ENCODE results near the gene MYH11.
"Not testable (repeated sequence)": the region's sequence is repeated elsewhere in the genome, so short reads cannot be mapped to it uniquely, and the experiment has no call there.

The MYH11 gene

GRCh38 chr16:15716694-15717447 is 140.0 kb downstream of the MYH11 start:
- DNase-seq (ENCODE audit: low read depth, low spot score), result no peak

DNA sequence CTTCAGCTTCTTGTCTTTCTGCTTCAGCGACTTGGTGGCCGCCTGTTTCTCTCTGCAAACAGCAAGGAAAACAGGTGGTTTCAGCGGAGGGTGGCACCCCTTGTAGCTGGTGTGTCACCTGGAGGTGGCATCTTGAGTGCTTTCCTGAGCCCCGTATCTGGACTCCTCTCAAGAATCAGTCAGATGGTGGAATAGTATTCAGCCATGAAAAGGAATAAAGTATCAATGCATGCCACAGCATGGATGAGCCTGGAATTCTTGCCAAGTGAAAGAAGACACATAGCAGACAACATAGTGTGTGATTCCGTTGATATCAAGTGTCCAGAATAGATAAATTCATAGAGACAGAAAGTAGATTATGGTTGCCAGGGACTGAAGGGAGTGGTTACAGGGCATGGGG is 141.6 kb downstream of the MYH11 start:
- no peak for DNase-seq (ENCODE audit: low read depth, low spot score)

GRCh38 chr16:15714393-15715172 is 142.2 kb downstream of the MYH11 start:
- DNase-seq (ENCODE audit: low read depth, low spot score), result no peak

- DNase-seq (ENCODE audit: low read depth, low spot score), result no peak
Observed at GRCh38 chr16:15708997-15709396, 147.8 kb downstream of the MYH11 start.

GRCh38 chr16:15708096-15708495 is 148.7 kb downstream of the MYH11 start:
- DNase-seq (ENCODE audit: low read depth, low spot score), result no peak

- DNase-seq (ENCODE audit: low read depth, low spot score), result no peak
Observed at GRCh38 chr16:15707332-15707731, 149.5 kb downstream of the MYH11 start.

GRCh38 chr16:15705064-15705565 is 151.7 kb downstream of the MYH11 start:
- DNase-seq (ENCODE audit: low read depth, low spot score), result no peak

GRCh38 chr16:15704545-15704987 is 152.3 kb downstream of the MYH11 start:
- DNase-seq (ENCODE audit: low read depth, low spot score), result peak; percentile 51

GRCh38 chr16:15703029-15703736 is 153.6 kb downstream of the MYH11 start:
- no peak for DNase-seq (ENCODE audit: low read depth, low spot score)

DNA sequence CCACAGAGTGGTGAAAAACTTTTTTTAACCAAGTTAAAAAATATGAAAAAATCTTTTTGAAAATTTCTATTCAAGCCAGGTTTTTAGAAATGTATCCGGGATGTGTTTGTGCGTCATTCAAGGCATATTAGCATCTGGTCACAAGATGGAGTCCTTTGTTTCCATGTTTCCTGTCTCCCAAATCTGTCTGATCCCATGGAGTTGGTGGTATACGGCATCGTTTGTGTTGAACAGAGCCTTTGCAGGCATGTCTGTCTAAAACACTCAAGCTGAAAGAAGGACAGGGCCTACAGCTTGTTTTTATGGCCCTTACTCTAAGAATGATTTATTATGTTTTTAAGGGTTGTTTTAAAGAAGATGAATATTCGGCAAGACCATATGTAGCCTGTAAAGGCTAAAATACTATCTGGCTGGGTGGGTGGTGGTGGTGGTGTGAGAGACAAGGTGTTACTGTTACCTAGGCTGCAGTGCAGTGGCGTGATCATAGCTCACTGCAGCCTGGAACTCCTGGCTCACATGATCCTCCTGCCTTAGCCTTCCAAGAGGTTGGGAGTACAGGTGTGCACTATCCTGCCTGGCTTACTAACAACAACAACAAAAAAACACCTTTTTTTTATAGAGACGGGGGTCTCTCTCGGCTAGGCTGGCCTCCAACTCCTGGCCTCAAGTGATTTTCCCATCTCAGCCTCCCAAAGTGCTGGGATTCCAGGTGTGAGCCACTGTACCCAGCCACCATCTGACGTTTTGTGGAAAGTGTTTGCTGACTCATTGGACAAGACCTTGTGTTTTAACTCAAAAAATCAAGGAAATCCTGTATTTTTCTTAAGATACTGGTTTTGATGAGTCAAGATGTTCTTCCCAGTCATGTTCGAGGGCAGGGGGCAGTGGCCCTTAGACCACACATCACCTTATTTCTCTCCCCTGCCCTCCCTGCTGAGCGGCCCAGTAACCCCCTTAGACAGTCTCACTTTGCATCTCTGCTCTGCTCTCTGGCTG is 154.6 kb downstream of the MYH11 start:
- no peak for DNase-seq (ENCODE audit: low read depth, low spot score)

GRCh38 chr16:15701367-15701766 is 155.5 kb downstream of the MYH11 start:
- DNase-seq (ENCODE audit: low read depth, low spot score), result no peak

DNA sequence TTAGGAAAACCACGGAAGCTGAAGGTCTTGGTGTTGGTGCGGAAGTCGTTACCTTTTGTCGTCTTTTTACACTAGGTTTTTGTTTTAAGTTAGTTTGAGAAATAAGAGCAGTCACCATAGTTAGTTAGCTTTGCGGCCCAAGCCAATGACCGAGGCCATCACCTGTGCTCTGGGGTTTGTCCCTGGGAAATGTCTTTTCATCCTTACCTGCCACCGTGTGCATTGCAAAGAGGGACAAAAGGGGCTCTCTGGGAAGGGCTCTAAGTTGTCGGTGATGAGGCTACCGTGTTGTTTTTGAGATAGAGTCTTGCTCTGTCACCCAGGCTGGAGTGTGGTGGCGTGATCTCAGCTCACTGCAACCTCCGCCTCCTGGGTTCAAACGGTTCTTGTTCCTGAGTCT is 157.0 kb downstream of the MYH11 start:
- DNase-seq (ENCODE audit: low read depth, low spot score), result no peak

GRCh38 chr16:15694499-15694898 is 162.3 kb downstream of the MYH11 start:
- no peak for DNase-seq (ENCODE audit: low read depth, low spot score)

- DNase-seq (ENCODE audit: low read depth, low spot score), result not testable (repeated sequence)
Observed at GRCh38 chr16:15692508-15692907, 164.3 kb downstream of the MYH11 start.

DNA sequence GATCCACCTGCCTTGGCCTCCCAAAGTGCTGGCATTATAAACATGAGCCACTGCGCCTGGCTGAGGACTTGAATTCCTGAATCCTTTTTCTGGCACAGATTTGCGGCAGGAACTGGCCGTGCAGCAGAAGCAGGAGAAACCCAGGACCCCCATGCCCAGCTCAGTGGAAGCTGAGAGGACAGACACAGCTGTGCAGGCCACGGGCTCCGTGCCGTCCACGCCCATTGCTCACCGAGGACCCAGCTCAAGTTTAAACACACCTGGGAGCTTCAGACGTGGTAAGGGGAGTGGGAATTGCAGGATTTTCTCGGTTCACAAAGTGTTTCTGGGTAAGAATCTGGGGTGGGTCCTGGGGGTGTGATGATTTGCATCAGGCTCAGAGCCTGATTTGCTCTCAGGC is 165.8 kb downstream of the MYH11 start:
- no peak for DNase-seq (ENCODE audit: low read depth, low spot score)

DNA sequence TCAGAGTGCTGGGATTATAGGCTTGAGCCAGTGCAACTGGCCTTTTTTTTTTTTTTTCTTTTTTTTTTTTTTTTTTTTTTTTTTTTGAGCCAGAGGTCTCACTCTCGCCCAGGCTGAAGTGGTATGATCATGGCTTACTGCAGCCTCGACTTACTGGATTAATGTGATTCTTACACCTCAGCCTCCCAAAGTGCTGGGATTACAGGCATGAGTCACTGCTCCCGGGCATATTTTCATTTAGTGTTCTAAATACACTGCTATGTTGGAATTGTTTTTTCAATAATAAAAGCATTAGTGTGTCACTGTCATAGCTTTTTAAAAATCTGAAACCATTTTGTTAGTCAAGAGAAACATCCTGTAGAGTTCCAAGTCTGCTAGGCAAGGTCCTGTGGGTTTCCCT is 166.5 kb downstream of the MYH11 start:
- DNase-seq (ENCODE audit: low read depth, low spot score), result no peak

DNA sequence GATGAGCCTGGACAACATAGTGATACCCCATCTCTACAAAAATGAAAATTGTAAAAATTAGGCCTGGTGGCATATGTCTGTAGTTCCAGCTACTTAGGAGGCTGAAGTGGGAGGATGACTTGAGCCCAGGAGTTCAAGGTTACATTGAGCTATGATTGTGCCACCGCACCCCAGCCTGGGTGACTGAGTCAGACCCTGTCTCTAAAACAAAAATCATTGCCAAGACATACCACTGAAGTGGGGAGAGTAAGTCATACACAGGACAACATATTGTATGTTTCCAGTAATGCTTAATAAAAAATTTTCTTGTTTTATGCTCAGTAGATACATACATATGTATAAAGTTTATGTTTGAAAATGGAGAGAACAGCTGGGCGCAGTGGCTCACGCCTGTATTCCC is 167.5 kb downstream of the MYH11 start:
- DNase-seq (ENCODE audit: low read depth, low spot score), result no peak

DNA sequence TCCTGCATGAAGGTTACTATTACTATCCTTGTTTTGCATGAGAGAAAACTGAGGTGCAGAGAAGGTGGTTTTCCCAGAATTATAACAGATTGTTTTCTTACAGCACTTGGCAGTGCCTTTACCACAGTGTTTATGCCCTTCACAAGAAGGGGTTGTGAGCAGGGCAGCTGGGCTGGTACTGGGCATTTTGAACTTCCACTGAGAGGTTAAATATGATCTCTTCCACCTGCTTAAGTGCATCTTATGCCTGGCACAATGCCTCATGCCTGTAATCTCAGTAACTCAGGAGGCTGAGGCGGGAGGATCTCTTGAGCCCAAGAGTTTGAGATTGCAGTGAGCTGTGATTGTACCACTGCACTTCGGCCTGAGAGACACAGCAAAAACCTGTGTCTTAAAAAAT is 170.5 kb downstream of the MYH11 start:
- DNase-seq (ENCODE audit: low read depth, low spot score), result no peak

DNA sequence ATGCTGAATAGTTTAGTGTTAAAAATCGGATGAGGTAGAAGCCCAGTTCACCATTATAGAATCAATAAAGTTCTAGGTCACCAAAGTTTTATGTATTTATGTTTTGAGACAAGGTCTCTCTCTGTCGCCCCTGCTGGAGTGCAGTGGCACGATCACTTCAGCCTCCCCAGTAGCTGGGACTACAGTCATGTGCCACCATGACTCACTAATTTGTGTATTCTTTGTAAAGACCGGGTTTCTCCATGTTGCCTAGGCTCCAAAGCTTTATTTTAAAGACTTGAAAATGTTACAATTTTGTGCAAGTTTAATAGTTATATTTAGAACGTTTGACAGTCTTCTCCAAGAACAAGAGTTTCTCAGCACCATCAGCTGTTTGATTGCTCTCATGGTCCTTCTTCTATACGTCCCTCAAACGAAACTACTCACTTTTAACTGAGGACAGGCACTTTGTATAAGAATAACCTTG is 174.7 kb downstream of the MYH11 start:
- DNase-seq (ENCODE audit: low read depth, low spot score), result no peak

GRCh38 chr16:15677447-15677846 is 179.4 kb downstream of the MYH11 start:
- no peak for DNase-seq (ENCODE audit: low read depth, low spot score)

DNA sequence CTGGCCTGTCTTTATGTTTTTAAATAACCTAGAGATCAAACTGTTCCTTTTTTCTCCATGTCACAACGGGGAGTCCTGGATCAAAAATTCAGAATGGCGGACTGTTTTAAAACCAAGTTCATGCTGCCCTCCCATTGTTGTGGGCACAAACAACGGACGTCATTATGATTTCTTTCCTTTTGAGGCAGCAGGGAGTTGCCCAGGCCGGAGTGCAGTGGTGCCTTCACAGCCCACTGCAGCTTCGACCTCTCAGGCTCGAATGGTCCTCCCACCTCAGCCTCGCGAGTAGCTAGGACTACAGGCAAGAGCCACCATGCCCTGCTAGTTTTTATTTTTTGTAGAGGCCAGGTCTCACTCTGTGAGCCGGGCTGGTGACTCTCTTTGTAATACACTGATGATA is 180.3 kb downstream of the MYH11 start:
- no peak for DNase-seq (ENCODE audit: low read depth, low spot score)
